SK-N-MC (cell line): Measurements from ENCODE around the gene C1QTNF3.

Experiments
- EZH2 ChIP-seq: fragments of 200-600 bp; sonication (generic); IDR thresholded peaks from one replicate; pipeline ENCODE4 v1.6.1; 2017; ENCODE audit warnings: antibody characterized with exemption
- POLR2AphosphoS5 ChIP-seq: IDR thresholded peaks from 2 replicates; pipeline ENCODE4 v1.6.1; 2012; ENCODE audit warnings: mild to moderate bottlenecking, low read depth, low read length, borderline replicate concordance

GRCh38 chr5:34021334-34021733 lies 21.7 kb downstream of the C1QTNF3 start:
- TF ChIP-seq POLR2AphosphoS5 (no peak), EZH2 (no peak)
